Chondrocyte (in vitro differentiated cells): Measurements from ENCODE around the gene HP1BP3. TPM values are rescaled to one million over a fixed set of nuclear protein-coding genes. Genes with fewer than 3 reads are reported as not detected.
A peak's percentile ranks its signal among the peaks of the same experiment; 100 is the strongest.

Source experiments
- DNase-seq: peaks from one replicate; pipeline ENCODE4 v3.0.0; 2021; ENCODE audit warnings: mixed read lengths, low spot score
- H3K27ac Mint-ChIP-seq: one replicate; pipeline ENCODE4 v1.8.0; 2021; ENCODE audit warnings: mild to moderate bottlenecking, moderate library complexity, mixed read lengths; ENCODE audit not compliant: unreplicated experiment
- H3K27me3 Mint-ChIP-seq: 2 replicates; pipeline ENCODE4 v1.8.0; 2021; ENCODE audit warnings: low read depth, mixed read lengths
- H3K36me3 Mint-ChIP-seq: 2 replicates; pipeline ENCODE4 v1.8.0; 2021; ENCODE audit warnings: low read depth, mixed read lengths
- H3K4me1 Mint-ChIP-seq: 2 replicates; pipeline ENCODE4 v1.8.0; 2021; ENCODE audit warnings: low read depth, mild to moderate bottlenecking, mixed read lengths
- H3K4me3 Mint-ChIP-seq: one replicate; pipeline ENCODE4 v1.8.0; 2021; ENCODE audit warnings: mild to moderate bottlenecking, moderate library complexity, mixed read lengths; ENCODE audit not compliant: unreplicated experiment
- H3K9me3 Mint-ChIP-seq: 2 replicates; pipeline ENCODE4 v1.8.0; 2021; ENCODE audit warnings: low read depth, mixed read lengths
- CTCF ChIP-seq: fragments of 200-600 bp; sonication (generic); IDR thresholded peaks from 2 replicates; pipeline ENCODE4 v1.5.0; 2021; ENCODE audit warnings: antibody characterized with exemption, mild to moderate bottlenecking, moderate library complexity
- total RNA-seq: library from RNA; stranded (reverse); gene quantifications from 3 replicates; pipeline ENCODE4 v1.2.1, GENCODE V29; 2021

HP1BP3 gene
- total RNA-seq, 1 donor from 2014 or later: 182 TPM

GRCh38 chr1:20726932-20727745 is 60.0 kb downstream of the HP1BP3 start:
- Mint-ChIP-seq H3K27me3 (peaks cover 4% of the 10 kb centered on the region), H3K4me1 (peaks cover 3% of the 10 kb centered on the region), H3K36me3 (no peaks in the 10 kb centered on the region), H3K9me3 (no peaks in the 10 kb centered on the region), H3K4me3 (no peak overlapping the region), H3K27ac (no peak overlapping the region)
- no peak for TF ChIP-seq CTCF
- DNase-seq: peak; percentile 78

GRCh38 chr1:20726118-20726911 is 60.8 kb downstream of the HP1BP3 start:
- H3K9me3 Mint-ChIP-seq: no peaks in the 10 kb centered on the region
- H3K27ac Mint-ChIP-seq: no peak overlapping the region
- peak; percentile 88 for DNase-seq
- H3K4me3 Mint-ChIP-seq: no peak overlapping the region
- H3K27me3 Mint-ChIP-seq: peaks cover 4% of the 10 kb centered on the region
- no peaks in the 10 kb centered on the region for H3K36me3 Mint-ChIP-seq
- TF ChIP-seq CTCF: no peak
- H3K4me1 Mint-ChIP-seq: peaks cover 1% of the 10 kb centered on the region

GRCh38 chr1:20725189-20726117 is 61.7 kb downstream of the HP1BP3 start:
- H3K36me3 Mint-ChIP-seq: no peaks in the 10 kb centered on the region
- H3K27ac Mint-ChIP-seq: no peak overlapping the region
- H3K4me1 Mint-ChIP-seq: no peaks in the 10 kb centered on the region
- no peak overlapping the region for H3K4me3 Mint-ChIP-seq
- H3K9me3 Mint-ChIP-seq: no peaks in the 10 kb centered on the region
- H3K27me3 Mint-ChIP-seq: peaks cover 4% of the 10 kb centered on the region
- TF ChIP-seq CTCF: no peak
- DNase-seq: peak; percentile 84

GRCh38 chr1:20724364-20725188 is 62.5 kb downstream of the HP1BP3 start:
- Mint-ChIP-seq H3K27ac (no peak overlapping the region), H3K27me3 (no peaks in the 10 kb centered on the region), H3K4me3 (no peak overlapping the region), H3K36me3 (no peaks in the 10 kb centered on the region), H3K9me3 (no peaks in the 10 kb centered on the region), H3K4me1 (no peaks in the 10 kb centered on the region)
- TF ChIP-seq CTCF: no peak
- peak; percentile 74 for DNase-seq
